Measurements from ENCODE around the gene ADAMTS18.
A peak's percentile ranks its signal among the peaks of the same experiment; 100 is the strongest.
"Not testable (repeated sequence)": the region's sequence is repeated elsewhere in the genome, so short reads cannot be mapped to it uniquely, and the experiment has no call there.

The ADAMTS18 gene

GRCh38 chr16:77271532-77272426 is 163.1 kb downstream of the ADAMTS18 start:
- no peak for TF ChIP-seq CTCF (IDR thresholded peaks at IDR 0.05; ENCODE audit: extremely low read depth, missing control alignments)

GRCh38 chr16:77266185-77266584 is 168.6 kb downstream of the ADAMTS18 start:
- not testable (repeated sequence) for DNase-seq (ENCODE audit: low spot score)

More at GRCh38 chr16:77271532-77272426, 163.1 kb downstream of the ADAMTS18 start:
- no peak for DNase-seq (ENCODE audit: low spot score)

- TF ChIP-seq CTCF (IDR thresholded peaks at IDR 0.05; ENCODE audit: extremely low read depth, missing control alignments), result no peak
- no peak for DNase-seq (ENCODE audit: low spot score)
Observed at GRCh38 chr16:77262971-77263370, 171.9 kb downstream of the ADAMTS18 start.

- no peak for TF ChIP-seq CTCF (IDR thresholded peaks at IDR 0.05; ENCODE audit: extremely low read depth, missing control alignments)
- no peak for DNase-seq (ENCODE audit: low spot score)
Observed at GRCh38 chr16:77250400-77250799, 184.4 kb downstream of the ADAMTS18 start.

- DNase-seq (ENCODE audit: low spot score), result no peak
- no peak for TF ChIP-seq CTCF (IDR thresholded peaks at IDR 0.05; ENCODE audit: extremely low read depth, missing control alignments)
Observed at GRCh38 chr16:77246150-77246549, 188.7 kb downstream of the ADAMTS18 start.

GRCh38 chr16:77242471-77242870 is 192.4 kb downstream of the ADAMTS18 start:
- DNase-seq (ENCODE audit: low spot score), result not testable (repeated sequence)

- TF ChIP-seq CTCF (IDR thresholded peaks at IDR 0.05; ENCODE audit: extremely low read depth, missing control alignments), result no peak
- no peak for DNase-seq (ENCODE audit: low spot score)
Observed at GRCh38 chr16:77238593-77238992, 196.2 kb downstream of the ADAMTS18 start.

GRCh38 chr16:77236063-77236511 is 198.7 kb downstream of the ADAMTS18 start:
- peak; percentile 100 for TF ChIP-seq CTCF (IDR thresholded peaks at IDR 0.05; ENCODE audit: extremely low read depth, missing control alignments)
- DNase-seq (ENCODE audit: low spot score), result peak; percentile 81

Measured in GM20000 (cell line).